Kidney (tissue), 14 donors: ENCODE data around the gene NRXN3. TPM values are rescaled to one million over a fixed set of nuclear protein-coding genes. Genes with fewer than 3 reads are reported as not detected.
A peak's percentile ranks its signal among the peaks of the same experiment; 100 is the strongest.

Source experiments
- DNase-seq, 5 donors: peaks; one replicate each; pipeline ENCODE4 v3.0.0-alpha.2; 2013 to 2020
- FAIRE-seq: peaks from 2 replicates; lab custom pipeline; 2012; peaks lifted over from hg19 to GRCh38; lab: Jason Lieb, UNC
- H3K27ac ChIP-seq, 2 donors: one replicate each; pipeline ENCODE4 v1.7.0; 2013; ENCODE audit warnings: low read depth in 2 of 2, low read length in 2 of 2, inconsistent platforms in 1 of 2
- H3K27me3 ChIP-seq: one replicate; pipeline ENCODE4 v1.7.1; 2013; ENCODE audit warnings: low read length, inconsistent platforms; ENCODE audit not compliant: control insufficient read depth, insufficient read depth
- H3K36me3 ChIP-seq, 3 donors: one replicate each; pipeline versions ENCODE4 v1.7.0 to v1.7.1; 2013; ENCODE audit warnings: low read length in 3 of 3, control low read depth in 1 of 3, inconsistent platforms in 1 of 3; ENCODE audit not compliant: insufficient read depth in 3 of 3, control insufficient read depth in 2 of 3
- H3K4me1 ChIP-seq, 3 donors: one replicate each; pipeline versions ENCODE4 v1.7.0 to v1.7.1; 2013; ENCODE audit warnings: low read length in 3 of 3, inconsistent platforms in 1 of 3, low read depth in 1 of 3; ENCODE audit not compliant: control insufficient read depth in 2 of 3, insufficient read depth in 2 of 3
- H3K4me3 ChIP-seq, 3 donors: one replicate each; pipeline versions ENCODE4 v1.7.0 to v1.8.1; 2013; ENCODE audit warnings: low read length in 3 of 3, control low read depth in 1 of 3, inconsistent platforms in 1 of 3
- H3K9ac ChIP-seq, 3 donors: one replicate each; pipeline versions ENCODE4 v1.7.0 to v1.7.1; 2013; ENCODE audit warnings: low read length in 3 of 3, control low read depth in 1 of 3, inconsistent platforms in 1 of 3
- H3K9me3 ChIP-seq, 3 donors: one replicate each; pipeline versions ENCODE4 v1.7.0 to v1.7.1; 2013; ENCODE audit warnings: low read length in 3 of 3, control low read depth in 1 of 3, inconsistent platforms in 1 of 3; ENCODE audit not compliant: control insufficient read depth in 2 of 3, insufficient read depth in 1 of 3
- intact Hi-C: fragments of 100-400 bp; cut with DNase I; formaldehyde crosslinking; loops from one replicate; pipeline ENCODE4 v1.11.1; 2022
- polyA plus RNA-seq: library from polyadenylated mRNA; stranded (reverse); fragments of 350-450 nt; fragmentation: Illumina TruSeq; extraction: RNeasy Lipid Tissue Mini Kit (QIAGEN cat#74804); gene quantifications from one replicate; pipeline ENCODE4 v1.2.3, GENCODE V29; 2014; ENCODE audit warnings: low read depth, low replicate concordance; ENCODE audit not compliant: insufficient read depth
- total RNA-seq: library from RNA; stranded (reverse); fragmentation: NEBNext Ultra II Directional; extraction: Animal tissue kit (Norgen Biotek cat#: 25700); gene quantifications from one replicate; pipeline ENCODE4 v1.2.1, GENCODE V29; 2021
- TF ChIP-seq, protein P1 (sequence below): IDR thresholded peaks from 3 replicates; pipeline ENCODE4 v1.5.1; 2012; ENCODE audit warnings: mild to moderate bottlenecking, moderate library complexity, borderline replicate concordance; ENCODE audit not compliant: insufficient read depth; ENCODE audit errors: extremely low read depth
- donor health status: control.
- donor health status: control.
- donor health status: control.
- donor health status: control.
- donor health status: control.
- donor health status: DM: yes; HTN: yes; CAD: no.
- donor health status: Normal renal cell carcinoma (clear cell type).

The NRXN3 gene
- total and polyA plus RNA-seq, 2 donors from 2014 or later: 1.5 to 2.4 TPM

DNA sequence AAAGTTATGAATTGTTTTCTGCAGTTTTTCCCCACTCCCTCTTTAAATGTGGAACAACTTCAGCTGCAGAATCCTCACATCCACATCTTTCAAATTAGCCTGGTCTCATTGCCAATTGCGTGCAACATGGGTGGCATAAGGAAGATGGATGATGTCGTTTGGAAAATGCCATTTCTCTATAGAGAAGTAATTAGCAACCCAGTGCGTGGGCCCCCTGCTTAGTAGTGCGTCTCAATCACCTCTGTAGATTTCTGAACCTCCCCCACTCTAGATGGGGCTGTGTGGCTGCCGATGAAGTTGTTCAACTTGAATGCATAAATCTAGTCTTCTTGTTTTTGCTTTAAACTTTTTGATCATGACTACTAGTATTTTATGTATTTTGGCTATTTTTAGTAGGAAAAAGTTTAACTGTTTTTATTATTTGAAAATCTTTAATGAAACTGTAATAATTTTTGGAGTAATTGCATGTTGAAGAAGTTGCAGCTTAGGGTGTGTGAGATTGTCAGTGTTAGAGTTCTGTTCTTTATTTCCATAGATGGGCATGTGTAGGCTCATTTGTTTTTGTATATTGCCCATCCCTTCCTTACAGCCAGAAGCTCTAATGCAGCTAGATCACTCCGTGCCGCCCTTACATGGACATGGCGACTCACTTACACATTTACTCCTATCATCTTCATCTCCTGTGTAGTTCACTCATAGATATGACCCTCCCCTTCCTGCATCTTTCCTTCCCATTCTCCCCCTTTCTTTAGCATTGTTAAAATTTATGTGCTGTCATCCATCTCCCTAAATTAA is 1683.0 kb downstream of the NRXN3 start:
- TF ChIP-seq, protein P1, sequence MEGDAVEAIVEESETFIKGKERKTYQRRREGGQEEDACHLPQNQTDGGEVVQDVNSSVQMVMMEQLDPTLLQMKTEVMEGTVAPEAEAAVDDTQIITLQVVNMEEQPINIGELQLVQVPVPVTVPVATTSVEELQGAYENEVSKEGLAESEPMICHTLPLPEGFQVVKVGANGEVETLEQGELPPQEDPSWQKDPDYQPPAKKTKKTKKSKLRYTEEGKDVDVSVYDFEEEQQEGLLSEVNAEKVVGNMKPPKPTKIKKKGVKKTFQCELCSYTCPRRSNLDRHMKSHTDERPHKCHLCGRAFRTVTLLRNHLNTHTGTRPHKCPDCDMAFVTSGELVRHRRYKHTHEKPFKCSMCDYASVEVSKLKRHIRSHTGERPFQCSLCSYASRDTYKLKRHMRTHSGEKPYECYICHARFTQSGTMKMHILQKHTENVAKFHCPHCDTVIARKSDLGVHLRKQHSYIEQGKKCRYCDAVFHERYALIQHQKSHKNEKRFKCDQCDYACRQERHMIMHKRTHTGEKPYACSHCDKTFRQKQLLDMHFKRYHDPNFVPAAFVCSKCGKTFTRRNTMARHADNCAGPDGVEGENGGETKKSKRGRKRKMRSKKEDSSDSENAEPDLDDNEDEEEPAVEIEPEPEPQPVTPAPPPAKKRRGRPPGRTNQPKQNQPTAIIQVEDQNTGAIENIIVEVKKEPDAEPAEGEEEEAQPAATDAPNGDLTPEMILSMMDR: no peak
- no peak overlapping the region for H3K9ac ChIP-seq
- intact Hi-C loops: no loop called here
- no peak overlapping the region for H3K4me3 ChIP-seq
- H3K9me3 ChIP-seq: no peaks in the 10 kb centered on the region
- no peaks in the 10 kb centered on the region for H3K4me1 ChIP-seq
- DNase-seq: peak in 2 of 5 donors; percentile 12 to 24
- no peak overlapping the region for H3K27ac ChIP-seq
- H3K27me3 ChIP-seq: no peaks in the 10 kb centered on the region
- no peak for FAIRE-seq
- no peaks in the 10 kb centered on the region for H3K36me3 ChIP-seq

- Histone ChIP-seq H3K4me3 (no peak overlapping the region), H3K27ac (no peak overlapping the region), H3K9ac (no peak overlapping the region), H3K4me1 (no peaks in the 10 kb centered on the region), H3K9me3 (no peaks in the 10 kb centered on the region), H3K27me3 (no peaks in the 10 kb centered on the region), H3K36me3 (no peaks in the 10 kb centered on the region)
- FAIRE-seq (peak; percentile 6), DNase-seq (no peak)
- intact Hi-C loops: no loop called here
- TF ChIP-seq, protein P1: no peak
Measured at GRCh38 chr14:79855789-79856188, 1685.6 kb downstream of the NRXN3 start.

GRCh38 chr14:79856381-79856780 is 1686.2 kb downstream of the NRXN3 start:
- Histone ChIP-seq H3K27ac (no peak overlapping the region), H3K36me3 (no peaks in the 10 kb centered on the region), H3K9ac (no peak overlapping the region), H3K4me3 (no peak overlapping the region), H3K9me3 (no peaks in the 10 kb centered on the region), H3K4me1 (no peaks in the 10 kb centered on the region), H3K27me3 (no peaks in the 10 kb centered on the region)
- DNase-seq (no peak), FAIRE-seq (no peak)
- intact Hi-C loops: no loop called here
- TF ChIP-seq, protein P1: no peak

DNA sequence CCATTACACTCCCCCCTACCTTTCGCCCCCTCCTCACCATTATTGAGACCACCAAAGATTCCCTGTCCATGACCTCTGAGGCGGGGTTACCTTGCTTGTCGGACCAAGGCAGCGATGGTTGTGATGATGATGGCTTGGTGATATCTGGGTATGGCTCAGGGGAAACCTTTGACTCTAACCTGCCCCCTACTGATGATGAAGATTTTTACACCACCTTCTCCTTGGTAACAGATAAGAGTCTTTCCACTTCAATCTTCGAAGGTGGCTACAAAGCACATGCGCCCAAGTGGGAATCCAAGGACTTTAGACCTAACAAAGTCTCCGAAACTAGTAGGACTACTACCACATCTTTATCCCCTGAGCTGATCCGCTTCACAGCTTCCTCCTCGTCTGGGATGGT is 1690.9 kb downstream of the NRXN3 start:
- intact Hi-C loops: no loop called here
- no peaks in the 10 kb centered on the region for H3K36me3 ChIP-seq
- TF ChIP-seq, protein P1: no peak
- FAIRE-seq (no peak), DNase-seq (no peak)
- H3K4me1 ChIP-seq: no peaks in the 10 kb centered on the region
- no peaks in the 10 kb centered on the region for H3K9me3 ChIP-seq
- no peak overlapping the region for H3K27ac ChIP-seq
- no peaks in the 10 kb centered on the region for H3K27me3 ChIP-seq
- H3K4me3 ChIP-seq: no peak overlapping the region
- H3K9ac ChIP-seq: no peak overlapping the region
